Measurements from ENCODE around the gene GLCE.

Gene GLCE

GRCh38 chr15:69154078-69154477 is 6.4 kb upstream of the GLCE start:
- TF ChIP-seq PAX5 (IDR thresholded peaks at IDR 0.05; ENCODE audit: insufficient read depth, low read length, severe bottlenecking) (no peak), POLR2A (IDR thresholded peaks at IDR 0.05; ENCODE audit: low read depth, low read length) (no peak), POU2F2 (IDR thresholded peaks at IDR 0.05; ENCODE audit: low read depth, low read length) (no peak), POLR2AphosphoS5 (IDR thresholded peaks at IDR 0.05; ENCODE audit: low read depth, low read length) (no peak), SPI1 (IDR thresholded peaks at IDR 0.05; ENCODE audit: low read depth, low read length) (no peak), TAF1 (IDR thresholded peaks at IDR 0.05; ENCODE audit: low read depth, low read length) (no peak)
- no peak for DNase-seq (ENCODE audit: insufficient read length, low spot score)
- no peak for FAIRE-seq

GRCh38 chr15:69154684-69155083 is 5.8 kb upstream of the GLCE start:
- DNase-seq (ENCODE audit: insufficient read length, low spot score), result no peak
- FAIRE-seq, result no peak
- no peak for TF ChIP-seq TAF1 (IDR thresholded peaks at IDR 0.05; ENCODE audit: low read depth, low read length)
- no peak for TF ChIP-seq SPI1 (IDR thresholded peaks at IDR 0.05; ENCODE audit: low read depth, low read length)
- no peak for TF ChIP-seq POLR2A (IDR thresholded peaks at IDR 0.05; ENCODE audit: low read depth, low read length)
- TF ChIP-seq POU2F2 (IDR thresholded peaks at IDR 0.05; ENCODE audit: low read depth, low read length), result no peak

DNA sequence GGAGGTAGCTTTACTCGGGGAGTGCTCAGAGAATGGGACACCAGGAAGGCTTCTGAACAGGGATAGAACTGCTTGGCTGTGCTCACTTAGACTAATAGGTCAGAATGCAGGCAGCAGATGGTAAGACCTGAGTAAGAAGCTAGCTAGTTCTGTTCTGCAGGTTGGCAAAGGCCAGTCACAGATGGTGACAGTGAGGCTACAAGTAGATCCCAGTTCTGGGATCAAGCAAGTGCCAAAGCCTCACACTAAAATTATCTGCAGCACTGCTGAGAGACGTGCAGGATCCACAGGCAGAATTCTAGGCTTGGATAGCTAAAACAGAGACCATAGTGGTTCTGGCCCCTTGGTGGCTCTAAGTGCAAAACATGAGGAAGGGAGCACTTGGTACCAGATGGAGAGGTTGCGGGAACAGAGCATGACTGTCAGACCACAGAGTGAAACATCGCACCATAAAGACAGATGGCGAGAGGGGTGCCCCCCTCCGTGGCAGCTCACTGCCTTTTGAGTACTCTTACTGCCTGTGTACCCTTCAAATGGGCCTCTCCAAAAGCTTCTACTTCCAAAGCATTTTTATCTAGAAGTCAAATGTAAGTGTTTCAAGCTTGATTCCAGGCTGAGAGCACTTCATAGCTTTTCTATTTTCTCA is 3.6 kb upstream of the GLCE start:
- FAIRE-seq (no peak), DNase-seq (ENCODE audit: insufficient read length, low spot score) (no peak)
- TF ChIP-seq SPI1 (IDR thresholded peaks at IDR 0.05; ENCODE audit: low read depth, low read length), result no peak
- no peak for TF ChIP-seq POU2F2 (IDR thresholded peaks at IDR 0.05; ENCODE audit: low read depth, low read length)
- no peak for TF ChIP-seq POLR2AphosphoS5 (IDR thresholded peaks at IDR 0.05; ENCODE audit: low read depth, low read length)
- no peak for TF ChIP-seq TAF1 (IDR thresholded peaks at IDR 0.05; ENCODE audit: low read depth, low read length)
- TF ChIP-seq PAX5 (IDR thresholded peaks at IDR 0.05; ENCODE audit: insufficient read depth, low read length, severe bottlenecking), result no peak
- TF ChIP-seq POLR2A (IDR thresholded peaks at IDR 0.05; ENCODE audit: low read depth, low read length), result no peak

GRCh38 chr15:69158201-69158842 is 2.1 kb upstream of the GLCE start:
- FAIRE-seq (no peak), DNase-seq (ENCODE audit: insufficient read length, low spot score) (no peak)
- TF ChIP-seq TAF1 (IDR thresholded peaks at IDR 0.05; ENCODE audit: low read depth, low read length) (no peak), PAX5 (IDR thresholded peaks at IDR 0.05; ENCODE audit: insufficient read depth, low read length, severe bottlenecking) (no peak), POLR2A (IDR thresholded peaks at IDR 0.05; ENCODE audit: low read depth, low read length) (no peak), POLR2AphosphoS5 (IDR thresholded peaks at IDR 0.05; ENCODE audit: low read depth, low read length) (no peak), SPI1 (IDR thresholded peaks at IDR 0.05; ENCODE audit: low read depth, low read length) (no peak)

DNA sequence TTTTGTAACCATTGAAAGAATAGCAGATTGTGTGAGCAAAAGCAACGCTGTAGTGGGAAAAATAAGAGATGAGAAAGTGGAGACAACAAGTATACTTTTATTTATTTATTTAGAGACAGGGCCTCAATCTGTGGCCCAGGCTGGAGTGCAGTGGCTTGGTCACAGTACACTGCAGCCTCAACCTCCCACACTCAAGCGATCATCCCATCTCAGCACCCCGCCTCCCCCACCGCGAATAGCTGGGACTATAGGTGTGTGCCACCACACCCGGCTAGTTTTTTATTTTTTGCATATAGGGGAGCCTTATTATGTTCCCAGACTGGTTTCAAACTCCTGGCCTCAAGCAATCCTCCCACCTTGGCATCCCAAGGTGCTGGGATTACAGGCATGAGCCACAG is 1.6 kb upstream of the GLCE start:
- TF ChIP-seq POLR2A (IDR thresholded peaks at IDR 0.05; ENCODE audit: low read depth, low read length) (no peak), POLR2AphosphoS5 (IDR thresholded peaks at IDR 0.05; ENCODE audit: low read depth, low read length) (no peak)
- DNase-seq (ENCODE audit: insufficient read length, low spot score) (no peak), FAIRE-seq (no peak)

GRCh38 chr15:69159805-69160140 is 662 bp upstream of the GLCE start:
- no peak for TF ChIP-seq TAF1 (IDR thresholded peaks at IDR 0.05; ENCODE audit: low read depth, low read length)
- FAIRE-seq (no peak), DNase-seq (ENCODE audit: insufficient read length, low spot score) (no peak)

DNA sequence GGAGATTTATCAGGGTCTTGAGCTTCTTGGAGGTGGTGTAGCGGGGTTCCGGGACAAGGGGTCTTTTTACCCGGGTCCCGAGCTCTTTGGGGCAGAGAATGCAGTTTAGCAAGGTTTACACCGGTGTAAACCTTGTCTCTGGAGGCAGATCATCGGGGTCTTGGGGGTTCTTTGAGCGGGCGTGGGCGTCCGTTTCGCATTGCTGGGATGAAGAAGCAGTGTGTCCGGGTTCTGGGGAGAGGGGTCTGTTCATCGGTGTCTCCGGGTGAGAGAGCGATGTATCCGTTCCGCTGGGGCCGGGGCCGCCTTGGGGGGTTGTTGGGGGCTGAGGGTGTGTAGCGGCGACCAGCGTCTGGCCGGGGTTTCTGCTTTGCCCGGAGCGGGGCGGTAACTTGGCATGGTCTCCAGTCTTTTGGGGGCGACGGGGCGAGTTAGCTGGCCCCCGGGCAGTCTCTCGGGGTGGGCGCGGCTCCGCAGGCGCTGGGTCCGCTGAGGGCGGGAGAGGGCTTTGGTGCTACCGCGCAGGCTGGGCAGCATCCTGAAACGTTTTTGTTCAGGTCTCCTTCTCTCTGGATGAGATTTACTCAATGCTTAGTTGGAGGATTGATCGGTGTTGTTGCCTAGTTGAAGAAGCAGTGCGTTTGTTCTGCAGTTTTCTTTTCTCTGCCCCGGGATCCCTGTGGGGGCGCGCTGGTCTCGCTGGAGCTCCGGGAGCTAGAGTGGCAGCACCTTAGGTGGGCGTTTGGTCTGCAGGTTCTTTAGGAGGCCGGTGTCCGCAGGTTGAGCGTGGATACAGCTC is 843 bp downstream of the GLCE start:
- DNase-seq (ENCODE audit: insufficient read length, low spot score), result peak; percentile 4
- no peak for TF ChIP-seq PAX5 (IDR thresholded peaks at IDR 0.05; ENCODE audit: insufficient read depth, low read length, severe bottlenecking)
- TF ChIP-seq POLR2A (IDR thresholded peaks at IDR 0.05; ENCODE audit: low read depth, low read length), result no peak
- FAIRE-seq, result no peak

DNA sequence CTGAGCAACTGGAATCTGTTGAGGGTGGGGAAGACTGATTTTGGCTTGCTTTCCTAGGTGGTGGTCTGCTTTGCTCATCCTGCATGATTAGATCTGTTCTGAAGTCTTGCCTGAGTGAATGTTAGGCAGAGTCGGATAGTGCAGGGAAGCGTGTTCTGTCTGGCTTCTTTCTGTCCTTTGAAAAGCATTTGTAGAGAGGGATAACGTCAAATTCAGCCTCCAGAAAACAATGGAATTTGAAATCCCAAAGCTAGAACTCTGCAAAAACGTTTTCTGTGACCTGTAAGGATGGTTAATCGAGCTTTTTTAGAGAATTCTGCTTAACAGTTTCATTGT is 1.4 kb downstream of the GLCE start:
- FAIRE-seq (no peak), DNase-seq (ENCODE audit: insufficient read length, low spot score) (no peak)
- no peak for TF ChIP-seq POLR2A (IDR thresholded peaks at IDR 0.05; ENCODE audit: low read depth, low read length)
- TF ChIP-seq SPI1 (IDR thresholded peaks at IDR 0.05; ENCODE audit: low read depth, low read length), result no peak
- TF ChIP-seq PAX5 (IDR thresholded peaks at IDR 0.05; ENCODE audit: insufficient read depth, low read length, severe bottlenecking), result no peak
- TF ChIP-seq POU2F2 (IDR thresholded peaks at IDR 0.05; ENCODE audit: low read depth, low read length), result no peak
- TF ChIP-seq TAF1 (IDR thresholded peaks at IDR 0.05; ENCODE audit: low read depth, low read length), result no peak
- no peak for TF ChIP-seq POLR2AphosphoS5 (IDR thresholded peaks at IDR 0.05; ENCODE audit: low read depth, low read length)

- TF ChIP-seq POU2F2 (IDR thresholded peaks at IDR 0.05; ENCODE audit: low read depth, low read length) (no peak), SPI1 (IDR thresholded peaks at IDR 0.05; ENCODE audit: low read depth, low read length) (no peak), TAF1 (IDR thresholded peaks at IDR 0.05; ENCODE audit: low read depth, low read length) (no peak), POLR2A (IDR thresholded peaks at IDR 0.05; ENCODE audit: low read depth, low read length) (no peak), PAX5 (IDR thresholded peaks at IDR 0.05; ENCODE audit: insufficient read depth, low read length, severe bottlenecking) (no peak), POLR2AphosphoS5 (IDR thresholded peaks at IDR 0.05; ENCODE audit: low read depth, low read length) (no peak)
- DNase-seq (ENCODE audit: insufficient read length, low spot score) (no peak), FAIRE-seq (no peak)
Observed at GRCh38 chr15:69163141-69163669, 2.8 kb downstream of the GLCE start.
